Loucy (cell line): ENCODE data around the gene METTL17.

Experiments
- H2AFZ ChIP-seq: fragments of 200-600 bp; sonication (generic); 2 replicates; pipeline ENCODE4 v1.6.0; 2016; ENCODE audit warnings: antibody characterized with exemption, mild to moderate bottlenecking, low read length, moderate library complexity
- H3F3A ChIP-seq: fragments of 200-600 bp; 2 replicates; pipeline ENCODE4 v1.6.0; 2016; ENCODE audit warnings: antibody characterized with exemption, low read depth, mild to moderate bottlenecking
- H3K27me3 ChIP-seq: fragments of 200-600 bp; sonication (generic); 2 replicates; pipeline ENCODE4 v1.6.1; 2014; ENCODE audit warnings: low read length, mild to moderate bottlenecking; ENCODE audit not compliant: insufficient read depth, poor library complexity, severe bottlenecking
- H3K36me3 ChIP-seq: fragments of 200-600 bp; sonication (generic); 2 replicates; pipeline ENCODE4 v1.6.1; 2016; ENCODE audit warnings: low read length; ENCODE audit not compliant: insufficient read depth
- H3K4me1 ChIP-seq: fragments of 200-600 bp; sonication (generic); 2 replicates; pipeline ENCODE4 v1.5.1; 2014; ENCODE audit warnings: low read length, mild to moderate bottlenecking; ENCODE audit not compliant: insufficient read depth, poor library complexity, severe bottlenecking
- H3K4me2 ChIP-seq: fragments of 200-600 bp; sonication (generic); 2 replicates; pipeline ENCODE4 v1.6.0; 2014; ENCODE audit warnings: antibody characterized with exemption, low read length, low read depth, mild to moderate bottlenecking; ENCODE audit not compliant: poor library complexity, severe bottlenecking
- H3K4me3 ChIP-seq: fragments of 200-600 bp; sonication (generic); 2 replicates; pipeline ENCODE4 v1.5.1; 2014; ENCODE audit warnings: low read length, mild to moderate bottlenecking, mixed read lengths; ENCODE audit not compliant: poor library complexity, severe bottlenecking
- H3K79me2 ChIP-seq: fragments of 200-600 bp; sonication (generic); 2 replicates; pipeline ENCODE4 v1.6.1; 2014; ENCODE audit warnings: low read length; ENCODE audit not compliant: insufficient read depth
- H3K9ac ChIP-seq: fragments of 200-600 bp; sonication (generic); 2 replicates; pipeline ENCODE4 v1.6.0; 2014; ENCODE audit warnings: mild to moderate bottlenecking, low read depth, low read length, moderate library complexity; ENCODE audit not compliant: poor library complexity, severe bottlenecking
- H3K9me2 ChIP-seq: fragments of 200-600 bp; sonication (generic); replicated peaks from 2 replicates; pipeline ENCODE4 v1.6.1; 2016; ENCODE audit warnings: low read depth, low read length, mixed read lengths
- H3K9me3 ChIP-seq: fragments of 200-600 bp; sonication (generic); 2 replicates; pipeline ENCODE4 v1.6.1; 2014; ENCODE audit warnings: mild to moderate bottlenecking, antibody characterized with exemption, low read length, low read depth; ENCODE audit not compliant: insufficient read depth
- H4K20me1 ChIP-seq: fragments of 200-600 bp; sonication (generic); 2 replicates; pipeline ENCODE4 v1.6.0; 2014; ENCODE audit warnings: antibody characterized with exemption, low read length, mild to moderate bottlenecking; ENCODE audit not compliant: insufficient read depth, poor library complexity, severe bottlenecking
- EZH2phosphoT487 ChIP-seq: fragments of 200-600 bp; IDR thresholded peaks from 2 replicates; pipeline ENCODE4 v1.6.1; 2018; ENCODE audit warnings: antibody characterized with exemption, mild to moderate bottlenecking, moderate library complexity, borderline replicate concordance
- TF ChIP-seq, protein P1 (sequence below): fragments of 200-600 bp; sonication (generic); conservative IDR thresholded peaks from 2 replicates; pipeline ENCODE4 v1.5.1; 2014; ENCODE audit warnings: mild to moderate bottlenecking, antibody characterized with exemption, low read length

Gene METTL17

GRCh38 chr14:20976291-20976690 lies 13.5 kb upstream of the METTL17 start:
- H3K36me3 ChIP-seq = no peaks in the 10 kb centered on the region
- no peaks in the 10 kb centered on the region for H3F3A ChIP-seq
- no peaks in the 10 kb centered on the region for H3K9me2 ChIP-seq
- no peaks in the 10 kb centered on the region for H3K79me2 ChIP-seq
- no peak for TF ChIP-seq EZH2phosphoT487
- TF ChIP-seq, protein P1, sequence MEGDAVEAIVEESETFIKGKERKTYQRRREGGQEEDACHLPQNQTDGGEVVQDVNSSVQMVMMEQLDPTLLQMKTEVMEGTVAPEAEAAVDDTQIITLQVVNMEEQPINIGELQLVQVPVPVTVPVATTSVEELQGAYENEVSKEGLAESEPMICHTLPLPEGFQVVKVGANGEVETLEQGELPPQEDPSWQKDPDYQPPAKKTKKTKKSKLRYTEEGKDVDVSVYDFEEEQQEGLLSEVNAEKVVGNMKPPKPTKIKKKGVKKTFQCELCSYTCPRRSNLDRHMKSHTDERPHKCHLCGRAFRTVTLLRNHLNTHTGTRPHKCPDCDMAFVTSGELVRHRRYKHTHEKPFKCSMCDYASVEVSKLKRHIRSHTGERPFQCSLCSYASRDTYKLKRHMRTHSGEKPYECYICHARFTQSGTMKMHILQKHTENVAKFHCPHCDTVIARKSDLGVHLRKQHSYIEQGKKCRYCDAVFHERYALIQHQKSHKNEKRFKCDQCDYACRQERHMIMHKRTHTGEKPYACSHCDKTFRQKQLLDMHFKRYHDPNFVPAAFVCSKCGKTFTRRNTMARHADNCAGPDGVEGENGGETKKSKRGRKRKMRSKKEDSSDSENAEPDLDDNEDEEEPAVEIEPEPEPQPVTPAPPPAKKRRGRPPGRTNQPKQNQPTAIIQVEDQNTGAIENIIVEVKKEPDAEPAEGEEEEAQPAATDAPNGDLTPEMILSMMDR = no peak
- H3K9ac ChIP-seq = no peak overlapping the region
- H3K27me3 ChIP-seq = no peaks in the 10 kb centered on the region
- no peak overlapping the region for H3K4me2 ChIP-seq
- no peak overlapping the region for H2AFZ ChIP-seq
- no peaks in the 10 kb centered on the region for H3K9me3 ChIP-seq
- no peaks in the 10 kb centered on the region for H3K4me1 ChIP-seq
- H3K4me3 ChIP-seq = no peak overlapping the region
- no peaks in the 10 kb centered on the region for H4K20me1 ChIP-seq

DNA sequence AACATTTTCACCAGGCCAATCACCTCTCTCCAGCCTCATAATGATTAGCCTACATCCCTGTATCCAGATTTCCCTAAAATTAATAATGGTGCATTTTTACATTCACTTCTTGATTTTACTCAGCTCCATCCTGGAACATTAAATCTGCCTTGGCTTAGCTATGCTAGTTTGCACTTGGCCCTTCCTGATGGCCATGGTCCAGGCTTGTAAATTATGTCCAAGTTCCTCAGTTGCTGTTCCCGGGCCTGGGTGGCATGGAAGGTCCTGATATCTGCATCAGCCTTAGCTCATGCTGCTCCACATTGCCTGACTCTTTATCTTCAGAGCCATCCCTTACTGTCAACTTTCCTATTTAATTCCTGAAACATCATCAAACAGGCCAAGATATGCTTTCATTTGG lies 11.1 kb upstream of the METTL17 start:
- H3F3A ChIP-seq = no peaks in the 10 kb centered on the region
- H3K4me1 ChIP-seq = no peaks in the 10 kb centered on the region
- no peak overlapping the region for H2AFZ ChIP-seq
- no peak overlapping the region for H3K9ac ChIP-seq
- no peaks in the 10 kb centered on the region for H3K79me2 ChIP-seq
- TF ChIP-seq, protein P1 = no peak
- TF ChIP-seq EZH2phosphoT487 = no peak
- H3K9me3 ChIP-seq = no peaks in the 10 kb centered on the region
- H3K27me3 ChIP-seq = no peaks in the 10 kb centered on the region
- H3K4me2 ChIP-seq = no peak overlapping the region
- H3K36me3 ChIP-seq = no peaks in the 10 kb centered on the region
- no peak overlapping the region for H3K4me3 ChIP-seq
- no peaks in the 10 kb centered on the region for H3K9me2 ChIP-seq
- no peaks in the 10 kb centered on the region for H4K20me1 ChIP-seq

DNA sequence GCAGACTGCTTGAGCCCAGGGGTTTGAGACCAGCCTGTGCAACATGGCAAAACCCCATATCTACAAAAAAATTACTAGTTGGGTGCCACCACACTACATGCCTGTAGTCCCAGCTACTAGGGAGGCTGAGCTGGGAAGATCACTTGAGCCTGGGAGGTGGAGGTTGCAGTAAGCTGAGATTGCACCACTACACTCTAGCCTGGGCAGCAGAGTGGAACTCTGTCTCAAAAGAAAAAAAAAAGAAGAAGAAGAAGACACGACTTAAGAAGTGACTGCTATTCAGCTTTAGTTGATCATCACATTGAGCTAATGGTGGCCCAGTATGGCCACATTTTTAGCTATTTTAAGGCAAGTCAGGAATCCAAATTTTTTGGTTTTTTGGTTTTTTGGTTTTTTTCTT lies 8.9 kb upstream of the METTL17 start:
- Histone ChIP-seq H4K20me1 (no peaks in the 10 kb centered on the region), H3K9me2 (no peaks in the 10 kb centered on the region), H3K27me3 (no peaks in the 10 kb centered on the region), H3K4me1 (no peaks in the 10 kb centered on the region), H3K9ac (no peak overlapping the region), H3K9me3 (no peaks in the 10 kb centered on the region), H3K79me2 (no peaks in the 10 kb centered on the region), H3F3A (no peaks in the 10 kb centered on the region), H3K4me3 (no peak overlapping the region), H3K4me2 (no peak overlapping the region), H2AFZ (no peak overlapping the region), H3K36me3 (no peaks in the 10 kb centered on the region)
- TF ChIP-seq, protein P1 = no peak
- no peak for TF ChIP-seq EZH2phosphoT487
